H1 (cell line): ENCODE results near the gene MTCL3.

Experiments
- CTCF ChIA-PET: fragments of 300-600 bp; sonication (Branson Sonifier 250); formaldehyde crosslinking; loops from one replicate; lab custom pipeline; 2021; ENCODE audit not compliant: partially characterized antibody; lab: Charles Lee
- POLR2A ChIA-PET: fragments of 300-600 bp; sonication (Branson Sonifier 250); formaldehyde crosslinking; loops from one replicate; lab custom pipeline; 2021; ENCODE audit warnings: inconsistent platforms; ENCODE audit not compliant: partially characterized antibody; lab: Charles Lee
- DNase-seq, 2 experiments: peaks; one replicate each; pipeline versions ENCODE4 v3.0.0 to v3.0.0-alpha.2; 2010 to 2022; ENCODE audit warnings: low spot score in 2 of 2, low read depth in 1 of 2, mixed read lengths in 1 of 2
- FAIRE-seq: peaks from 2 replicates; lab custom pipeline; 2011; peaks lifted over from hg19 to GRCh38; lab: Jason Lieb, UNC
- H2AFZ ChIP-seq: 2 replicates; pipeline ENCODE4 v1.8.1; 2012; ENCODE audit warnings: low read length, inconsistent platforms
- H2AK5ac ChIP-seq: 2 replicates; pipeline ENCODE4 v1.6.1; 2013; ENCODE audit warnings: low read depth, low read length
- H2BK120ac ChIP-seq: replicated peaks from 2 replicates; pipeline ENCODE3; 2013; ENCODE audit warnings: low read depth, low read length, inconsistent platforms
- H2BK12ac ChIP-seq: 2 replicates; pipeline ENCODE4 v1.6.1; 2013; ENCODE audit warnings: low read depth, low read length
- H2BK15ac ChIP-seq: 2 replicates; pipeline ENCODE4 v1.6.1; 2013; ENCODE audit warnings: low read length
- H2BK20ac ChIP-seq: 2 replicates; pipeline ENCODE4 v1.6.1; 2013; ENCODE audit warnings: low read length
- H2BK5ac ChIP-seq: 2 replicates; pipeline ENCODE4 v1.6.1; 2013; ENCODE audit warnings: low read depth, low read length
- H3K14ac ChIP-seq: 2 replicates; pipeline ENCODE4 v1.6.1; 2013; ENCODE audit warnings: inconsistent platforms; ENCODE audit not compliant: insufficient read length
- H3K18ac ChIP-seq: 2 replicates; pipeline ENCODE4 v1.6.1; 2013; ENCODE audit warnings: low read length; ENCODE audit errors: extremely low read depth
- H3K23ac ChIP-seq: 2 replicates; pipeline ENCODE4 v1.6.1; 2013; ENCODE audit warnings: inconsistent platforms; ENCODE audit not compliant: insufficient read length
- H3K23me2 ChIP-seq: 2 replicates; pipeline ENCODE4 v1.6.1; 2013; ENCODE audit warnings: low read depth, low read length
- H3K27ac ChIP-seq: 2 replicates; pipeline ENCODE4 v1.6.1; 2011; ENCODE audit warnings: low read depth, low read length, inconsistent platforms
- H3K27me3 ChIP-seq, 4 experiments: replicated peaks in 1 of 4; 1 replicate in 1 of 4; 2 replicates in 3 of 4; pipeline versions ENCODE4 v1.6.1 to v1.8.1; 2011 to 2013; ENCODE audit warnings: low read length in 3 of 4, mild to moderate bottlenecking in 3 of 4, inconsistent platforms in 2 of 4, mixed read lengths in 2 of 4, moderate library complexity in 1 of 4; ENCODE audit not compliant: control insufficient read depth in 3 of 4, insufficient read depth in 3 of 4; ENCODE audit errors: extremely low read depth in 1 of 4
- H3K36me3 ChIP-seq, 4 experiments: 2 replicates each; pipeline versions ENCODE4 v1.6.1 to v1.8.1; 2011 to 2013; ENCODE audit warnings: mild to moderate bottlenecking in 4 of 4, low read length in 3 of 4, moderate library complexity in 2 of 4, control low read depth in 1 of 4, inconsistent platforms in 1 of 4; ENCODE audit not compliant: insufficient read depth in 4 of 4, control insufficient read depth in 2 of 4
- H3K4ac ChIP-seq: replicated peaks from 2 replicates; pipeline ENCODE3; 2013; ENCODE audit warnings: low read length, low read depth, mixed read lengths, inconsistent platforms; ENCODE audit not compliant: insufficient read length
- H3K4me1 ChIP-seq, 4 experiments: replicated peaks in 1 of 4; 1 replicate in 1 of 4; 2 replicates in 3 of 4; pipeline versions ENCODE4 v1.6.1 to v1.8.1; 2011 to 2013; ENCODE audit warnings: low read length in 3 of 4, inconsistent platforms in 2 of 4, mixed read lengths in 1 of 4; ENCODE audit not compliant: insufficient read depth in 4 of 4, control insufficient read depth in 3 of 4
- H3K4me2 ChIP-seq, 2 experiments: 2 replicates each; pipeline versions ENCODE4 v1.6.1 to v1.8.1; 2011 to 2013; ENCODE audit warnings: low read depth in 2 of 2, low read length in 2 of 2, control low read depth in 1 of 2, inconsistent platforms in 1 of 2, mild to moderate bottlenecking in 1 of 2; ENCODE audit not compliant: insufficient read depth in 1 of 2
- H3K4me3 ChIP-seq, 4 experiments: fragments of 200-600, 300-600 bp in 1 of 4; sonication (generic), shearing (Covaris generic), sonication (Bioruptor Twin) in 1 of 4; 2 replicates each; pipeline versions ENCODE4 v1.5.1 to v1.8.1; 2011 to 2016; ENCODE audit warnings: low read length in 4 of 4, low read depth in 3 of 4, control low read depth in 2 of 4, inconsistent platforms in 2 of 4, mild to moderate bottlenecking in 2 of 4, mixed read lengths in 1 of 4, moderate library complexity in 1 of 4; ENCODE audit not compliant: insufficient read depth in 2 of 4; ENCODE audit errors: extremely low read depth in 1 of 4
- H3K56ac ChIP-seq: replicated peaks from 2 replicates; pipeline ENCODE3; 2013; ENCODE audit warnings: low read depth, mild to moderate bottlenecking, mixed read lengths, low read length, inconsistent platforms; ENCODE audit not compliant: insufficient read length
- H3K79me1 ChIP-seq: 2 replicates; pipeline ENCODE4 v1.6.1; 2013; ENCODE audit warnings: low read depth, low read length, control low read depth
- H3K79me2 ChIP-seq, 2 experiments: 2 replicates each; pipeline versions ENCODE4 v1.6.1 to v1.8.1; 2012 to 2013; ENCODE audit warnings: low read length in 2 of 2, mild to moderate bottlenecking in 2 of 2, inconsistent platforms in 1 of 2; ENCODE audit not compliant: insufficient read depth in 2 of 2, control insufficient read depth in 1 of 2
- H3K9ac ChIP-seq, 4 experiments: replicated peaks in 1 of 4; 1 replicate in 1 of 4; 2 replicates in 3 of 4; pipeline versions ENCODE4 v1.6.1 to v1.8.1; 2011 to 2013; ENCODE audit warnings: low read depth in 3 of 4, low read length in 3 of 4, control low read depth in 2 of 4, mild to moderate bottlenecking in 2 of 4, moderate library complexity in 2 of 4, inconsistent platforms in 1 of 4; ENCODE audit errors: extremely low read depth in 1 of 4
- H3K9me3 ChIP-seq, 2 experiments: 2 replicates each; pipeline versions ENCODE4 v1.6.1 to v1.8.1; 2012 to 2013; ENCODE audit warnings: mild to moderate bottlenecking in 2 of 2, moderate library complexity in 2 of 2, control low read depth in 1 of 2, inconsistent platforms in 1 of 2, low read depth in 1 of 2, low read length in 1 of 2, mixed read lengths in 1 of 2; ENCODE audit not compliant: insufficient read depth in 2 of 2
- H4K20me1 ChIP-seq, 2 experiments: replicated peaks in 1 of 2; 2 replicates each; pipeline versions ENCODE3 to v1.8.1; 2011 to 2013; ENCODE audit warnings: inconsistent platforms in 2 of 2, low read length in 2 of 2, mild to moderate bottlenecking in 1 of 2; ENCODE audit not compliant: insufficient read depth in 2 of 2, control insufficient read depth in 1 of 2
- H4K5ac ChIP-seq: 2 replicates; pipeline ENCODE4 v1.6.1; 2013; ENCODE audit warnings: low read length, low read depth, mixed read lengths, inconsistent platforms; ENCODE audit not compliant: insufficient read length
- H4K8ac ChIP-seq: 2 replicates; pipeline ENCODE4 v1.8.0; 2013; ENCODE audit warnings: mild to moderate bottlenecking, moderate library complexity, low read length, inconsistent platforms; ENCODE audit not compliant: insufficient read depth; ENCODE audit errors: extremely low read depth
- H4K91ac ChIP-seq: replicated peaks from 2 replicates; pipeline ENCODE3; 2013; ENCODE audit warnings: low read length, mixed read lengths, inconsistent platforms; ENCODE audit not compliant: insufficient read length
- CHD2 ChIP-seq: IDR thresholded peaks from 2 replicates; pipeline ENCODE4 v1.6.1; 2012; ENCODE audit warnings: low read length, improper control_type of control experiment
- SIN3A ChIP-seq, 2 experiments: IDR thresholded peaks in 1 of 2; conservative IDR thresholded peaks in 1 of 2; 2 replicates each; pipeline ENCODE4 v1.6.1; 2011 to 2012; ENCODE audit warnings: low read length in 2 of 2, improper control_type of control experiment in 1 of 2, low read depth in 1 of 2, mild to moderate bottlenecking in 1 of 2
- YY1 ChIP-seq: IDR thresholded peaks from 2 replicates; pipeline ENCODE4 v1.6.1; 2011; ENCODE audit warnings: low read depth, mild to moderate bottlenecking, low read length
- WGBS, 2 experiments: shearing (Covaris generic) in 1 of 2; methylation state at CpG; one replicate each; pipeline versions ENCODE4 v1.1.6 to v1.1.7; 2013 to 2015; ENCODE audit warnings: low lambda C conversion rate in 2 of 2, mixed read lengths in 2 of 2, inconsistent platforms in 1 of 2, low coverage in 1 of 2, missing lambda C conversion rate in 1 of 2; ENCODE audit not compliant: insufficient replicate concordance in 2 of 2, insufficient coverage in 1 of 2, insufficient read length in 1 of 2; ENCODE audit errors: extremely low coverage in 1 of 2, missing lambda C conversion rate in 1 of 2; 5-methylcytosine and 5-hydroxymethylcytosine counted together

MTCL3 gene

GRCh38 chr6:127533011-127533410 lies 13.9 kb upstream of the MTCL3 start:
- Histone ChIP-seq H3K9me3 (no peaks in the 10 kb centered on the region), H2BK15ac (no peak overlapping the region), H2BK20ac (no peak overlapping the region), H3K4ac (no peak overlapping the region), H3K27ac (no peak overlapping the region), H2BK12ac (no peak overlapping the region), H2BK5ac (no peak overlapping the region), H3K79me2 (no peaks in the 10 kb centered on the region), H3K56ac (no peak overlapping the region), H3K27me3 (no peaks in the 10 kb centered on the region), H2AK5ac (no peak overlapping the region), H4K20me1 (no peaks in the 10 kb centered on the region), H3K4me3 (no peak overlapping the region), H3K79me1 (no peaks in the 10 kb centered on the region), H3K23me2 (no peaks in the 10 kb centered on the region), H3K14ac (no peak overlapping the region), H3K4me2 (no peak overlapping the region), H2AFZ (peak overlapping the region; percentile 65; the same call in 1 of the 2 replicates), H4K5ac (no peak overlapping the region), H3K36me3 (no peaks in the 10 kb centered on the region), H4K91ac (no peak overlapping the region), H2BK120ac (no peak overlapping the region), H4K8ac (no peak overlapping the region), H3K23ac (no peak overlapping the region), H3K4me1 (no peaks in the 10 kb centered on the region), H3K9ac (no peak overlapping the region), H3K18ac (no peak overlapping the region)
- ChIA-PET CTCF (interaction anchor here (1.0 kb wide), 1 partner anchor 14 kb away, joined by 3 read pairs; the partner anchor contains the start of gene MTCL3), POLR2A (no interaction called here)
- DNase-seq (no peak), FAIRE-seq (peak; percentile 7)
- TF ChIP-seq CHD2 (no peak), SIN3A (conservative IDR thresholded peaks at IDR 0.05 in 1 of 2, IDR thresholded peaks at IDR 0.05 in 1 of 2; ENCODE audit: low read depth in 1 of 2, low read length in 2 of 2) (no peak), YY1 (peak; percentile 73; the same call in 1 of the 2 replicates)
- 96% methylated on average over 1 of the region's 1 CpG; no CpG with 5 or more reads in 1 of the 2 experiments for WGBS, 2 experiments
